NCI-H510A (cell line): ENCODE data around the gene HOXC13.
A peak's percentile ranks its signal among the peaks of the same experiment; 100 is the strongest.

Experiments
- DNase-seq: peaks from one replicate; lab custom pipeline; 2025; lab: John Stamatoyannopoulos, UW

HOXC13 gene

GRCh38 chr12:53939141-53940108 is 794 bp downstream of the HOXC13 start:
- DNase-seq, result no peak

DNA sequence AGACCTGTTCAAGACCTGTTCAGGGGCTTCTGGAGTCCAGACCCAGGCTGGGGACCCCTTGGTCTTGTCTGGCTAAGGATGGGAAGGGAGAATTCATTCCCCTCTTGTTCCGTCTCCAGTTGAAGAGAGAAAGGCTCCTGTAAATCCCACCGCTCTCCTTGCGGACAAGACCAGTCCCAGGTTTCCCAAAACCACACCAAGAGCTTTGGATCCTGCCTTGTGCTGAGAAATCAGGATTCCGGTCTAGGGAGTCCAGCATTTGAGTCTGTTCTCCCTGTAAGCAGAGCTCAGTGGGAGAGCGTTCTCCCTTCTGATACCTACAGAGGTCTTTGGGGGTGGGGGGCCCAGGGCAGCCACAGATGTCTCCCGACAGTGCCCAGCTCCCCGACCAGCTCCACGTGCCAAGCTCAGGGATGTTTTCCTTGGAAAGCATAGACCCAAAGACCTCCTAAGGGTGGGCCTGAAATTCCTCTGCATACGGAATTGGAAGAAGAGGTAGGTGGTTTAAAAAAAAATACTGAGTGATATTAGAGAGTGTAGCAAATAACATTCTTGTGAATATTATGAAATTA is 1.9 kb downstream of the HOXC13 start:
- DNase-seq, result no peak

DNA sequence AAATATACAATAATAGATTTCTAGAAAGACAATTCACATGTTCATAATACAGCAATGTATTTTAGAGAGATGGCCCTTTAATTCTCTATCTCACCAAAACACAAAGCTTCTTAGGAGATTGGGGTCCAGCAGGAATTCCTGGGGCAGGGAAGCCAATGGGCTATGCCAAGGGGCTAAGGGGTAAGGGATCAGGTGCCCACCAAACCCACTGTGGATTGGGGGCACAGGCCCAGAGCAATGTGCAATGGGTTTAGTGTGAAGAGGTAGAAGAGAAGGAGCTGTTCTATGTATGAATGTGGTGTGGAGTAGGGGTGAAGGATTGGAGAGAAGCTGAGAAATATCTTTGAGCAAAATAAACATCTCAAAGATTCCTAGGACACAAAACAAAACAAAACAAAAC is 2.6 kb downstream of the HOXC13 start:
- DNase-seq, result no peak

DNA sequence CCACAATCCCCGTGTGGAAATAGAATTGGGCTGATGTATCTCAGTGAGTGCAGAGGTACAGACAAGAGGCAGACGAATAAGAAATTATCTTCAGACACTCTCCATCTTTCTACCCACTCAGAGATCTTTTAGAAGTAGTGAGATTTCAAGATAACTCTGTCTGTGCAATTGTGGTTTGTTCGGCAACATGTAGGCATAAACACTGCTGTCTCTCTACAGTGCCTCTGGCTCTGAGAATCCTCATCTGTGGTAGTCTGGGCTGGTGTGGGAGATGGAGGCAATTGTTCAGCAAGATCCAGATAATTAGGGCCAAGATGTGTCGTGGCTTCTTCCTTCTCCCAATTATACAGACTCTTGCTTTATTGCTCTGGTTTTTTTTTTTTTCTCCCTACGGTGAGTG is 3.1 kb downstream of the HOXC13 start:
- no peak for DNase-seq

GRCh38 chr12:53942467-53942997 is 3.9 kb downstream of the HOXC13 start:
- DNase-seq, result no peak

- no peak for DNase-seq
Observed at GRCh38 chr12:53944209-53944608, 5.6 kb downstream of the HOXC13 start.

DNA sequence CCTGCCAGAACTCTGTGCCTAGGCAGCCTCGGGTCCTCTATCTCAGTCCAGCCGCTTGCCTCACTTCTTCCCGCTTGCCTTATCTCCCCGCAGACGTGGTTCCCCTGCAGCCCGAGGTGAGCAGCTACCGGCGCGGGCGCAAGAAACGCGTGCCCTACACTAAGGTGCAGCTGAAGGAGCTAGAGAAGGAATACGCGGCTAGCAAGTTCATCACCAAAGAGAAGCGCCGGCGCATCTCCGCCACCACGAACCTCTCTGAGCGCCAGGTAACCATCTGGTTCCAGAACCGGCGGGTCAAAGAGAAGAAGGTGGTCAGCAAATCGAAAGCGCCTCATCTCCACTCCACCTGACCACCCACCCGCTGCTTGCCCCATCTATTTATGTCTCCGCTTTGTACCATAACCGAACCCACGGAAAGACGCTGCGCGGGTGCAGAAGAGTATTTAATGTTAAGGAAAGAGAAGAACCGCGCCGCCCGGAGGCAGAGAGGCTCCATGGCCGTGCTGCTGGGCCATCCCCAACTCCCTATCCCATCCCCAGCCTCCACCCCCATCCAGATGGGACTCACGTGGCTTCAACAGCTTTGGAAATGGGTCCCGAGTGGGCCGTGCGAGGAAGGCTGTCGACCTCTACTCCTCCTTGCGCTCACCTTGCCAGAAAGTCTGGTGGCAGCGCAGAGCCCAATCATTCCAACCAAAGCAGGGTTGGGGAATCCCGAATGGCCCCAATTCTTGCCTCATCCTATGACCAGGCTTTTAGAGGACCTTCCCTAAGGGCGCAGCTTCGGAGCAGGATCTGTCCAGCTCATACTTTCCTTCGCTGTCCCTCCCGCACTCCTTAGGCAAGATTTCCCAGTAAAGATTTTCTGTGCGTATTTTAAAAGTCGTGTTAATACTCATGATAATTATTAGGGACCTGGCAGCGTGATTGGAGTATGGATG is 6.5 kb downstream of the HOXC13 start:
- DNase-seq, result no peak

- DNase-seq, result no peak
Observed at GRCh38 chr12:53947743-53948142, 9.1 kb downstream of the HOXC13 start.

DNA sequence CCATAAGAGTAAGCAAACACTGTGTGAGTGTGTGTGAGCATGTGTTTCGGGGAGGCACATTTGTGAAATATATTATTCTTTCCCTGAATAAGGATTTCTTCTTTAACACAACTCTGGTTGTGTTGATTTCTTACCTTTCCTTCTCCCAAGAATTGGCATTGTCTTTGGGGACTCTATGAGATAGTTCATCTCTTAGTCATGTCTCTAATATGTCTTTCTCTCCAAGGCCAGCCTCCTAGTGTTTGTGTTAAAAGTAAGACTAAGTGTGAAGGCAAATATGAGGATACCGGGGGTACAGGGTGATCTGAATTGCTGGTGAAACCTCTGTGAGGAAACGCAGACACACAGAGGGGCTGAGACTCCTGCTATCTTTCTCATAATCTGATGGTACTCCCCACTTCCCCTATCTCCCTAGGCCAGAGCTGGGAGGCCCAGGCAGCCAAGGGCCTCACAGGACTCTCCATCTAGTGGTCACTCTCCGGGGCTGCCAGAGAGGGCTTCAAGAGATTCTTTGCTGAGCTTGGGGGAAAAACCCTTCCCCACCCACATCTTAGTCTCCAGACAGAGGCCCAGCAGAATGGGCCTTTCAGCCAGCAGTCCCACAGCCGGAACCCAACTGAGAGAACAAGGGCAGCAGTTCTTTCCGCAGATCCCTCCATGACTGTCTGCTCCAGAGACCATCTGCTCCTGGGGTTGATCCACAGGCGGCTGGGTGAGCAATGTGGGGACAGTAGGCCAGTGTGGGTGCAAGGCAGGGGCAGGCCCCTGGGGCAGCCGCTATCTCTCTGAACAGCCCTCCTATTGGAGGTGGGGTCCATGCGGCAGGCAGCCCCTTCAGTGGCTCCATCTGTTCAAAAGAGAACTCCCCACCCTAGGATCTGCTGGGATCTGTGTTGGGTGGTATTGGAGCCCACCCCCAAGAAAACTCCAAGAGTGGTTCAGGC is 10.3 kb downstream of the HOXC13 start:
- DNase-seq, result no peak

DNA sequence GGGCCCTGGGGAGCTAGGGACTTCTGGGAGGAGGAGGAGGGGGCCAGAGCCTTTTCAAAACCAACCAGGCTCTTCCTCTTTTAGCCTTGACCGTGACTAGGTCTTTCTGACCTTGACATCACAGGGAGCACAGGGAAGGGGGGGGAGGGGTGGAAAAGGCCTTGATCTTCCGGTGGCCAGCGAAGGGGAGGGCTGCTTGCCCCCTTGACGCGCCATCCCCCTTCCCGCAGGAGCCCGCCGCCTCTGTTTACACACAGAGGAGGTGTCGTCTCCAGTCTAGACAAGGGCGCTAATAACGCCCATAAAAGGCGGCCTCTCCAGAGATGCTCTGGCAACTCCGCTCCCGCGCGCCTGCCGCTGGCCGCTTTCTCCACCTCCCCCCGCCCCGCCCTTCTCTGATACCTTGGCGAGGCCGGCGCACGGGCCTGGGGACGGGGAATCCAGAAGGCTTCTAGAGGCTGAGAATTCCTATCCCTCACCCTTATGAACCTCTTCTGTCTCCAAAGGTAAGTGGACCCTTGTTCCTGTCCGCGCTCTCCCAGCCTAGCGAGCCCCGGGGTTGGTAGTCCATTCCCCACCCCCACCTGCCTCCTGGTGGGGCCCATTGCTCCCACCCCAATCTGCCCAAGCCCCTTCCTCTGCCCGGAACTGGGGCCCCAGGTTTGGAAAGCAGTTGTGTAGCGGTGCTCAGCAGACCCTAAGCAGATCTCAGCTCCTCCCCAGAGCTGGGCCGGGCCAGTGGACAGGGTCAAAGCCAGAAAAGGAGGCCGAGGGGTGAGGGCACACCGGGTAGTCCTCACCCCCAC is 11.2 kb downstream of the HOXC13 start:
- DNase-seq, result peak; percentile 47

- no peak for DNase-seq
Observed at GRCh38 chr12:53950437-53950773, 11.8 kb downstream of the HOXC13 start.

GRCh38 chr12:53950789-53951576 is 12.4 kb downstream of the HOXC13 start:
- no peak for DNase-seq

GRCh38 chr12:53951577-53952334 is 13.1 kb downstream of the HOXC13 start:
- DNase-seq, result no peak

- no peak for DNase-seq
Observed at GRCh38 chr12:53952335-53952694, 13.7 kb downstream of the HOXC13 start.

GRCh38 chr12:53952871-53953734 is 14.5 kb downstream of the HOXC13 start:
- no peak for DNase-seq

- DNase-seq, result no peak
Observed at GRCh38 chr12:53953831-53954693, 15.4 kb downstream of the HOXC13 start.

GRCh38 chr12:53954694-53955035 is 16.0 kb downstream of the HOXC13 start, which contains the start of gene HOXC12:
HOXC12 (plus strand) TSS chr12:53954903; CDS start chr12:53954930, 27 bp downstream.
- DNase-seq, result no peak
